ENCODE measurements around the gene SPP1.
"Not testable (repeated sequence)": the region's sequence is repeated elsewhere in the genome, so short reads cannot be mapped to it uniquely, and the experiment has no call there.

The SPP1 gene

DNA sequence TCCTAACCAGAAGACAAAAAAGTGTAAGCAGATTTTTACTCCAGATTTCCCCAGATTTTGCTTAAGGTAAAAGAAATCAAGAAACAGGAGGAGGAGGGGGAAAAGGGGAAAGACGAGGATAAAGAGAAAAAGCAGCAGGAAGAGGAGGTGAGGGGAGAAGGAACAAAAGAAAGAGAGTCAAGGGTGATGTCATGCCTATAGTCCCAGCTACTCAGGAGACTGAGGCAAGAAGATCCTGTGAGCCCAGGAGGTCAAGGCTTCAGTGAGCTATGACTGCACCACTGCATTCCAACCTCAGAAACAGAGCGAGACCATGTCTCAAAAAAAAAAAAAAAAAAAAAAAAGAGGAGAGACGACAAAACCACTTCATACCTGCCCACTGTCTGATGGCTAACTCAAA is 19.9 kb downstream of the SPP1 start:
- DNase-seq = no peak

DNA sequence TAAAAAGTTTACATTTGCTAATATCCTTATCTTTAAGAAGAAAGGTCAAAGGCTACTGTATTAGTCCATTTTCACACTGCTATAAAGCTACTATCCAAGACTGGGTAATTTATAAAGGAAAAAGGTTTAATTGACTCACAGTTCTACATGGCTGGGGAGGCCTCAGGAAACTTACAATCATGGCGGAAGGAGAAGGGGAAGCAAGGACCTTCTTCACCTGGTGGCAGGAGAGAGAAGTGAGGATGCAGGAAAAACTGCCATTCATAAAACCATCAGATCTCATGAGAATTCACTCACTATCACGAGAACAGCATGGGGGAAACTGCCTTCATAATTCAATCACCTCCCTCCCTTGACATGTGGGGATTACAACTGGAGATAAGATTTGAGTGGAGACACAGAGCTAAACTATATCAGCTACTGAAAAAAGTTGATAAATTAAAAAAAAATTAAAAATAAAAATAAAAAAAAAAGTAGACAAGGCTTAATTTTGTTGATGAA is 23.7 kb downstream of the SPP1 start:
- DNase-seq = not testable (repeated sequence)

DNA sequence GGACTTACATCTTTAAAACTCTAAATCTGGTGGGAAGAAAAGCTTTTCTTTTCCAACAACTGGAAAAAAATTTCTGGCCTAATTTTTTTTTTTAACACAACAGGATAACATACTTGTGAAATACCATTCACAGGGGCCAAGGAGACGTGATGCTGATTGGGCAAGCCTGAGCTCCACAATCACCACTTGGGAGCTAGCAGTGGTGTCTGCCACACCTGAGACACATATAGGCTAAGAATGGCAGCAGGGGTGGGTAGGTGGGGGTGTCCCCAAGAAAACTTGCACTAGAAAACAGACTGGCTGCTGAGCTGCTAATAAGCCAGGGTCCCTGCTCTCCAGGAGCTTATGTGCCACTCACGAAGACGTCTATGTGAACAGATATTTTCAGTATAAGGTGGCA is 26.4 kb downstream of the SPP1 start:
- DNase-seq = no peak

DNA sequence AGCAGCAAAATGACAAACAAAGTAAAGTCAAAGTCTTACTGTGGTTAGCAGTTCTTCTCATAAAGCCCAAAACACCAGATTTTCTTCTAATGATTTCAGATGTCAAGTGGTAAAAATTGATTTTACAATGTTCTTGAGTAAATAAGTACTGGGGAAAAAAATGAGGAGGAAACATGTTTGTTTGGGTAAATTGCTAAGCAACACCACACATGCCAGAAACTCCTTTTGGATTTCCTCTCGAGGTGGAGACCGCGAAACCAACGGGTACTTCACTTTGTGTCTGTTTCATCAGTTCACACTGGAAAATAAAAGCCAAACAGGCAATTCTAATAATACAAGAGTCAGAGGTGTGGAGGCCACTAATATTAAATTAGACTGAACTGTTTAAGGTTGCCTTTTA is 27.3 kb downstream of the SPP1 start:
- DNase-seq = no peak

DNA sequence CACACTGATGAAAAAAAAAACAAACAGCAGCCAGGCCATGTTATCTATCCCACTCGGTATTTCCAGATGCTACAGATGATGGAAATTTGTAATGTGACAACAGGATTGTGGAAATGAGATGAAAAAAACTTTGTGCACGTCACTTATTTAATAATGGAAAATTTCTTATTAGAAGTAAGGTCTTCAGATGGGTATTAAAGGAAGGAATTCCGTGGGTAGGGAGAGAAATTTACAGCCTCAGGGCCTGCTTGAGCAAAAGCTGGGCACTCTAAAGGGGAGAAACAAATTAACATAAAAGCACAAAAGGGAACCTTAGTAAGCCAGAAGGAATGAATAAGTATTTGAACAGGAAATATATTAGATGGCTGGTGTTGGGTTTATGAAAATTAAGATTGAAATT is 27.7 kb downstream of the SPP1 start:
- DNase-seq = no peak

DNA sequence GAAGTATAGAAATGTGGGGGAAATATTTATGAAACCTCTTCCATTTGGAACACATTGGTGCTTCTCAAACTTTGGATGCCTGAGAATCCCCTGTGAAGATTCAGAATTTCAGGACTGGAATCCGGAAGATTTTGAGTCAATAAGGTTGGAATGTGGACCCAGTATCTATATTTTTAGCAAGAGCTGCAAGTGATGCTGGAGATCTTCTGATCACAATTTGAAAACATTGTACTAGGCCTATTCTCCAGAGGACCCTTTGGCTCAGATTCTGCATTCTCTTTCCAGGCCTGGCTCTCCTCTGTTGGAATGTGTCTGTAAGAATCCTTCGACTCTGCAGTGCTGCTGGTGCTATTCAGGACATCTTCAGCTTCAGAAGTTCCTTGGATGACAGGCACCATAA is 29.6 kb downstream of the SPP1 start:
- DNase-seq = no peak

DNA sequence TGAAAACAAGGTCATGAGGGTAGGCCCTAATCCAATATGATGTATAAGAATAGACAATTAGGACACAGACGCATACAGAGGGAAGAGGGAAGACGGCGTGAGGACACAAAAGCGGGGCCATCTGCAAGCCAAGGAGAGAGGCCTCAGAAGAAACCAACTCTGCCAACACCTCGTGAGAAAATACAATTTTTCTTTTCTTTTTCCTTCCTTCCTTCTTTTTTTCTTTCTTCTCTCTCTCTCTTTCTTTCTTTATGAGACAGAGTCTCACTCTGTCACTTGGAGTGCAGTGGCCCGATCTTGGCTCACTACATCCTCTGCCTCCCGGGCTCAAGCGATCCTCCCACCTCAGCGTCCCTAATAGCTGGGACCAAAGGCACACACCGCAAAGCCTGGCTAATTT is 30.4 kb downstream of the SPP1 start:
- DNase-seq = no peak

DNA sequence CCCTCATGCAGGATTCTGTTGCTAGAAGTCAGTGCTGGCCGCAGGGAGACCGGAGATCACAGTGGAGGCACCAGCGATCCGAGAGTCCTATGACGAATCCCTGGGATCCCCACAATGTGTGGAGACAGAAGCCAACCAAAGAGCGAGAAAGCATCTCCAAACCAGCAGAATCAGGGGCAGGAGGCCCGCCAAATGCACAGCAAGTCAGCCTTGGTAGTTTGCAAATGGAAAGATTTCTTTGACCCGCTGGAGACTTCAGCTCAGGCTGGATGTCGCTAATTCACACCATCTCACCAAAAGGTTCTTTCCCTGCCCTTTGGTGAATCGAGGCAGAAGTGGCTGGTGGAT is 31.4 kb downstream of the SPP1 start:
- DNase-seq = no peak

DNA sequence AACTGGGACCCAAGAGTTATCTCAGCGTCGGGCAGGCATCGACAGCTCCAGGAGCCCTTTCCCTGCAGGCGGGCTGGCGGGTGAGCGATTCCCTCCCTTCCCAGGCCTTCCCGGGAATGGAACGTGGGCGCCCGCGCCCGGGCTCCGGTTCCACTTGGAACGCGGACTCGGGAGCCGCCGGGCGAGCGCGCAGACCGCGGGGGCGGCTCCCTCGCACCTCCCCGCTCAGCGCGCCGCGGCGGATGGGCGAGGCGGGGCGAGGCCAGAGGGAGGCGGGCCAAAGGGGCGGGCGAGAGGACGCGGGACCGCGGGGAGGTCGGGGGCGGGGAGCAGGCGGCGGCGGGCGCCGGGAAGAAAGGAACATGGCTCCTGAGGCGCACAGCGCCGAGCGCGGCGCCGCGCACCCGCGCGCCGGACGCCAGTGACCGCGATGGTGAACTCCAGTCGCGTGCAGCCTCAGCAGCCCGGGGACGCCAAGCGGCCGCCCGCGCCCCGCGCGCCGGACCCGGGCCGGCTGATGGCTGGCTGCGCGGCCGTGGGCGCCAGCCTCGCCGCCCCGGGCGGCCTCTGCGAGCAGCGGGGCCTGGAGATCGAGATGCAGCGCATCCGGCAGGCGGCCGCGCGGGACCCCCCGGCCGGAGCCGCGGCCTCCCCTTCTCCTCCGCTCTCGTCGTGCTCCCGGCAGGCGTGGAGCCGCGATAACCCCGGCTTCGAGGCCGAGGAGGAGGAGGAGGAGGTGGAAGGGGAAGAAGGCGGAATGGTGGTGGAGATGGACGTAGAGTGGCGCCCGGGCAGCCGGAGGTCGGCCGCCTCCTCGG is 32.0 kb downstream of the SPP1 start, which contains the start of gene PKD2:
Gene PKD2, plus strand, starts transcription at position 332 of the 818 bp plus-strand sequence. Its CDS starts 99 bp downstream, at position 431.
- DNase-seq = peak; percentile 59

DNA sequence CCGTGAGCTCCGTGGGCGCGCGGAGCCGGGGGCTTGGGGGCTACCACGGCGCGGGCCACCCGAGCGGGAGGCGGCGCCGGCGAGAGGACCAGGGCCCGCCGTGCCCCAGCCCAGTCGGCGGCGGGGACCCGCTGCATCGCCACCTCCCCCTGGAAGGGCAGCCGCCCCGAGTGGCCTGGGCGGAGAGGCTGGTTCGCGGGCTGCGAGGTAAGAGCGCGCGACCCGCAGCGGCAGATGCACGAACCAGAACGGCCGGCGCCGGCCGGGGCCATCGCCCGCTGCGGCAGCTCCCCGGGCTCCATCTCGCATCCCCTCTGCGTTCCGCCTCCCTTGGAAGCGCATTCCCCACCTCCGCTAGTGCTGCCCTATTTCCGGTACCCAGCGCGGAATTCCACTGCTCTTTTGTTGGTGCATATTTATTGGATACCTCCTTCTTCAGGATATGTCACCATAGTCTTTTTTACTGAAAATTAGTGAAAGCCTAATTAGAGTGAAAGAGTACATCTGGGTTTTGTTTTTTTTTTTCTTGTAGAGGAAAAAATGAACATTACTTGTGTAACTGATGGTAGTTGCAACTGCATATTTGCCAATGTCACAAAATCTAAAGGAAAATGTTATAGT is 32.7 kb downstream of the SPP1 start:
- DNase-seq = no peak

DNA sequence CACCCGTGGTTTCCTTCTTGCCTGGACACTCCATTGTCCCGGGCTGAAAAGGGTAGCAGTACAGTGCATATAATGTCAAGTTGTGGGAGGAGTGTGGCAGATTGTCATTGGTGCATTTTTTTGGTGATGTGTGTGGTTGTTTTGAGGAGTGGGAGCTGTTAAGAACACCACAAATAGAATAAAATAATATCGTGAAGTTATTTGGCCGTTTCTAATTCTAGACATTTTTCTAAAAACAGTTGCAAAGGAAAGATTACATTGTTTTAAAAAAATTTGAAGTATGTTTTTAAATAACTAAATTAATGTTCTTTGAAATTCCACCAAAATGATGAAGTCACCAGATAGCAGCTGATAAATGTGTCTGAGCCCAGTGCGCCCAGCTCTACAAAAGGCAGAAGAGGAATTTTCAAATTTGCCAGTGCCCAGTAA is 33.2 kb downstream of the SPP1 start:
- no peak for DNase-seq

DNA sequence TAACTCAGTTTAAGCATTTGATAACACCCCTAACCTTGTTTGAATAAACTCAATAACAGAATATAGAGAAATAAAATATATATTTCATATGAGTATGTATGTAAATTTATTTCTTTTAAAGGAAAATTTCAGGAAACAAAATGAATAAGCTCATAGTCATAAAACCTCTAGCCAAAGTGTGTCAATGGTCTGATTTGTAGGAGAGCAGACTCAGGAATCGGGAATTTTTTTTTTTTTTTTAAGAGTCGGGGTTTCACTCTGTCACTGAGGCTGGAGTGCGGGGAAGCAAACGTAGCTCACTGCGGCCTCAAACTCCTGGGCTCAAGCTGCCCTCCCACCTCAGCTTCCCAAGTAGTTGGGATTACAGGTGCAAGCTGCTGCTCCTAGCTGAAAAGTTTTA is 34.4 kb downstream of the SPP1 start:
- no peak for DNase-seq

DNA sequence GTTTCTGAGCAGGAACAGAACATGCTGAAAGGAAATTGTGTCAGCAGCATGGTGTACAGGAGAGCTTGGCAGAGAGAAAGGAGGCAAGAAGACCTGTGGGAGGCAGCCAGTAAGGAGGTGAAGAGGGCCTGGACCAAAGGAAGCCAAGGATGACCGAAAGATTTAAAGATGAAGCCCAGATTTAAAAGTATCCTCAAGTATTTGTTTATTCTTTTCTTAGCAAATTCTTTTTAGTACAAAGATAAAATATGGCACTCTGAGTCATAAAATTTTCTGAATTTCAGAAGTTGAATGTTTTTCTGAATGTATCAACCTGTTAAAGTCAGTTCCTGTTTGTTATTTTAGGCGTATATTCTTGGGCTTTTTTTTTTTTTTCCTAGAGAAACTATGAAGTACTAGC is 35.5 kb downstream of the SPP1 start:
- no peak for DNase-seq

DNA sequence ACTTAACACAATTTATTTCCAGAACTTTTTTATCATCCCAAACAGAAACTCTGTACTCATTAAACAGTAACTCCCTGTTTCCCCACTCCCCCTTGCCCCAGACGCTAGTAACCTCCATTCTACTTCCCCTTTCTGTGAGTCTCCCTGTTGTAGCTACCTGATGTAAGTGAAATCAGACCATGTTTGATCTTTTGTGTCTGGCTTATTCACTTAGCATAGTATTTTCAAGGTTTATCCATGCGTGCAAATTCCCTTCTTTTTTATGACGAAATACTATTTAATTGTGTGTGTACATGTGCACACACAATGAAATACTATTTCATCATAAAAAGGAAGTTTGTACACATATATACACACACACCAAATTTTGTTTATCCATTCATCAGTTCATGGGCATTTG is 37.1 kb downstream of the SPP1 start:
- no peak for DNase-seq

DNA sequence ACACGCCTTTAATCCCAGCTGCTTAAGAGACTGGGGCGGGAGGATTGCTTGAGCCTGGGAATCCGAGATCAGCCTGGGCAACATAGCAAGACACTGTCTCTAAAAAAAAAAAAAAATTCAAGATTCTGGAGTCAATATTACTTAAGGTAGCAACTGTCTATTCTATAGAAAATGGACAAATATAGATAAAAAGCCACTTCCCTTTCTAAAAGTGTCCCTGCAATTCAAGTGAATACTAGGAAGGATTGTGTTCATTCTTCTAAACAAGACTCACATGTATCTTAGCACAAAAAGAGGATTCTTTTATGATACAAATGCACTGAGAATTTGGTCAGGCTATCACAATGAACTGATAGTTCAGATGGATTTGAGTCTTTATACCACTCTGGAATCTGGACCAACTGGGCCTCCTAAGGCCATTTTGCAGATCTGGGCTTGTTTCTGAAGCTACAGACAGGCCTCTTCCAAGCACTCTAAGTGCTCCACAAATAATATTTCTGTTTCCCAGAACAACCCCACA is 38.9 kb downstream of the SPP1 start:
- no peak for DNase-seq

DNA sequence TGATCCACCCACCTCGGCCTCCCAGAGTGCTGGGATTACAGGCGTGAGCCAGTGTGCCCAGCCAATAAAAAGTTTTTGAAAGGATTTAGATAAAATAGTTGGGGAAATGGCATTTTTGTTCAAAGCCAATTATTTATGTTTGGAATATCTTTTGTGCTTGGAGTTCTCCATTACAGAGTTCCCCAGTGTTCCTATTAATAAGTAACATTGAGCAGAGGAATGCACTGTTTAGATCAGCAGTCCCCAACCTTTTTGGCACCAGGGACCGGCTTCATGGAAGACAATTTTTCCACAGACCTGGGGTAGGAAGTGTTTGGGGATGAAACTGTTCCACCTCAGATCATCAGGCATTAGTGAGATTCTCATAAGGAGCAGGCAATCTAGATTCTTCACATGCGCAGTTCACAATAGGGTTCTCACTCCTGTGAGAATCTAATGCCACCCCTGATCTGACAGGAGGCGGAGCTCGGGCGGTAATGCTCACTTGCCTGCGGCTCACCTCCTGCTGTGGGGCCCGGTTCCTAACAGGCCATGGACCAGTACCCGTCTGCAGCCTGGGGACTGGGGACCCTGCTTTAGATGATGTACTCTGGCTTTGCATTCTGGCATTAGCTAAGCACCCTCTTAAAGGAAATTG is 40.3 kb downstream of the SPP1 start:
- DNase-seq = no peak

DNA sequence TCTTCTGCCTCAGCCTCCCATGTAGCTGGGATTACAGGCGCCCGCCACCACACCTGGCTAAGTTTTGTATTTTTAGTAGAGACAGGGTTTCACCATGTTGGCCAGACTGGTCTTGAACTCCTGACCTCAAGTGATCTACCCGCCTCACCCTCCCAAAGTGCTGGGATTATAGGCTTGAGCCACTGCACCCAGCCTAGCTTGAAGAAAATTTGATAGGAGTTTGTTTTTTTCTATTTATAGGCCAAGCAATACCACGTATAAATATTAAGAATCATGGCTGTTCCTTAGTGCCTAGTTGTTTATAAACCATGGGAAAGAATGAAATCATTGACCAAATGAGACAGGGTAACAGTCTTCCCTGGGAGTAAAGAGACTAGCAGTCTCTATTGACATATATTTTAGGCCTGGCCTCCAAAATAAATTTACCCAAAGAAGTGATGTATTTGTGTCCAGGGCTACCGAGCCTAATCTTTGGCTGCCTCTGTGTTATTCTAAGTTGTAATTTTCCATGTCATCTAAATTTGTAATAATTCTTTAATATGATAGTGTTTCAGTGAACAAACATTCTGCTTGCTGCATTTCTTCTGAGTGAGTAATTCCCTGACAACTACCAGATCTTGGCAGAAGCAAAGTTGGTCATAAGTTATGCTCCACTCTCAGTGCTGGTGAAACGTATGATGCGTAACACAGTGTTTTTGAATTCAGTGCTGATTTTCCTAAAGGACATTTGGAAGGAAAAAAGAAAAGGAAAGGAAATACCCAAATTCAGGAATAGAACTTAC is 42.2 kb downstream of the SPP1 start:
- DNase-seq = no peak

DNA sequence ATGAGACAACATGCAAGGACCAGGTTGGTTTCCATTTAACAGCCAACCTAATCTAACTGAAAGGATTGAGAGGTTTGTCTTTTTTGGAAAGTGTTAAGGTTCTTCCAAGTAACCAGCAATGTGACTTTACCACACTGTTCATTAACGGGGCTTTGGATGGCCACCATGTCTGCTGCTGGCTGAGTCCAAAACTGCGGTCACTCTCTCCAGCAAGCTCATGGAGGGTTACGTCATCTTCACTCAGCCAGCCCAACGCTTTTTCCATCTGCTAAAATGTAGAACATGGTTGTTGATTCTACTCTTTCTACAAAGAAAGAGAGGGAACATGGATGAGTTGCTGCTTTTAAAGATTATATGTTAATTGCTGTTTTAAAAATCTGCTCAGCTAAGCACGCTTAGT is 43.0 kb downstream of the SPP1 start:
- DNase-seq = no peak

DNA sequence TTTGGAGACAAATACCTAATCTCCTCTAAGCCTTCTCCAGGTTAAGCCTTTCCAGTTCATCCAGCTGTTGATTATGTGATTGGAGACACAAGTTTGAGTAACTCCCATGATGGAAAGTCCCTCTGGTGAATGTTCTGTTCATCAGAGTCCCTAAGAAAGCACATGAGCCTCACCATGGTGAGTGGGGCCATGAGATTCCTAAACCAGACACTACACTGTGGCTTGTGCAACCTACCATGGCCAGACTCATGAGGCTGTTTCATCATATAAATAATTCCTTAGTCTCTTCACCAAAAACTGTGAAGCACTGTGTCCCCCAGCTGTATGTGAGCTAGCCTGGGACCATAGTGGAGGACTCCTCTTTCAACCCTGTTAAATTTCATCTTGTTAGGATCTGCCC is 46.3 kb downstream of the SPP1 start:
- DNase-seq = no peak

DNA sequence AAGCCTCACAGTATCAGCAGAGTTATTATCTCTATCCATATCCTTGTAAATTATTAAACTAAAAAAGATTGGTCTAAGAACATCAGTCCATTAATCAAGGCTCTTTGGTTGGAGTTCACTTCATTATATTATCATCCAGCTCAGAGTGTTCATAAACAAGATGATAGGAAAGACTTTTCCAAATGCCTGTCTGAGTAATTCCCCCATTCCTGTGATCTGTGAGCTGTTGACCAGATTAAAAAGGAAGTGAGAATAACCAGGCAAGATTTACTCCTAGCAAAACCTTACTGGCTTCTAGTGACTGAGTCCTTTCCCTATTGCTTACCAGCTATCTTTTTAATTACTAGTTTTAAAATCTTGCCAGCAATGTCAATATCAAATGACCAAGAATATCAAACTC is 46.8 kb downstream of the SPP1 start:
- no peak for DNase-seq

DNA sequence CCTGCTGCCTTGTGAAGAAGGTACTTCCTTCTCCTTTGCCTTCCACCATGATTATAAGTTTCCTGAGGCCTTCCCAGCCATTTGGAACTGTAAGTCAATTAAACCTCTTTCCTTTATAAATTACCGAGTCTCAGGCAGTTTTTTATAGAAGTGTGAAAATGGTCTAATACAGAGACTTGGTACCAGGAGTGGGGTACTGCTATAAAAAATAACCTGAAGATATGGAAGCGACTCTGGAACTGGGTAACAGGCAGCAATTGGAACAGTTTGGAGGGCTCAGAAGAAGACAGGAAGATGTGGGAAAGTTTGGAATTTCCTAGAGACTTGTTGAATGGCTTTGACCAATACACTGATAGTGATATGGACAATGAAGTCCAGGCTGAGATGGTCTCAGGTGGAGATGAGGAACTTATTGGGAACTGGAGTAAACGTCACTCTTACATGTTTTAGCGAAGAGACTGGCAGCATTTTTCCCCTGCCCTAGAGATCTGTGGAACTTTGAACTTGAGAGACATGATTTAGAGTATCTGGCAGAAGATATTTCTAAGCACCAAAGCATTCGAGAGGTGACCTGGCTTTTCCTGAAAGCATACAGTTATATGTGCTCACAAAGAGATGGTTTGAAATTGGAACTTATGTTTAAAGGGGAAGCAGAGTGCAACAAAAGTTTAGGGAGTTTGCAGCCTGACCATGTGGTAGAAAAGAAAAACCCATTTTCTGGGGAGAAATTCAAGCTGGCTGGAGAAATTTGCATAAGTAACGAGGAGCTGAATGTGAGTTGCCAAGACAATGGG is 50.6 kb downstream of the SPP1 start:
- DNase-seq = not testable (repeated sequence)
